Large intestine (tissue), 3 donors: Measurements from ENCODE around the gene CATSPERE. TPM values are rescaled to one million over a fixed set of nuclear protein-coding genes. Genes with fewer than 3 reads are reported as not detected.
"Not testable (repeated sequence)": the region's sequence is repeated elsewhere in the genome, so short reads cannot be mapped to it uniquely, and the experiment has no call there.

ENCODE experiments used
- DNase-seq, 2 donors: peaks; one replicate each; pipeline versions ENCODE4 v3.0.0 to v3.0.0-alpha.2; 2013
- H3K27ac ChIP-seq: one replicate; pipeline ENCODE4 v1.5.1; 2013; ENCODE audit warnings: low read length
- H3K27me3 ChIP-seq: 2 replicates; pipeline ENCODE4 v1.6.1; 2013; ENCODE audit warnings: low read length; ENCODE audit not compliant: control insufficient read depth, insufficient read depth
- H3K36me3 ChIP-seq: 2 replicates; pipeline ENCODE4 v1.6.1; 2013; ENCODE audit warnings: low read length; ENCODE audit not compliant: control insufficient read depth, insufficient read depth
- H3K4me1 ChIP-seq: one replicate; pipeline ENCODE4 v1.6.1; 2013; ENCODE audit warnings: low read length; ENCODE audit not compliant: control insufficient read depth, insufficient read depth
- H3K4me3 ChIP-seq: one replicate; pipeline ENCODE4 v1.5.1; 2013; ENCODE audit warnings: low read length
- H3K9me3 ChIP-seq: one replicate; pipeline ENCODE4 v1.6.1; 2013; ENCODE audit warnings: mild to moderate bottlenecking, low read depth, low read length, moderate library complexity; ENCODE audit not compliant: control insufficient read depth
- WGBS: methylation state at CpG from one replicate; pipeline ENCODE4 v1.1.5; 2013; ENCODE audit warnings: low lambda C conversion rate; ENCODE audit not compliant: insufficient coverage; 5-methylcytosine and 5-hydroxymethylcytosine counted together
- polyA plus RNA-seq: library from polyadenylated mRNA; unstranded; fragments of 120-200 nt; gene quantifications from one replicate; pipeline ENCODE4 v1.2.1, GENCODE V29; 2013

The CATSPERE gene
- polyA plus RNA-seq, 1 donor: 1.2 TPM

DNA sequence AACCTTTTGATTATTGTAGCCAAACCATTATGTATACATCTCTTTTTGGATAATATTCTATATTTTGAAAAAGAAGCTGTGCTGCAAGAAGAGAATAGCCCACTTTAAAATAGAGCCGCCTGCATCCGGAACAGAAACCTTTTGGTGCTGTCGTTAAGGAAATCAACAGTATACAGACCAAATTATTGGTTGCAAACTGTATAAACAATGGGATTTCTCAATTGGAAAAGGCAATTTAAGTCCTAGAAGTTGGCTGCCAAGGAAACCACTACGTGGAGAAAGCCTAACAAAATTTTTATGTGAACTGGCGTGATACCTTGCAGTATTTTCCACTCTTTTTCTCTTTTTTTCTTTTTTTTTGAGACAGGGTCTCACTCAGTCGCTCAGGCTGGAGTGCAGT is 217.6 kb downstream of the CATSPERE start:
- H3K9me3 ChIP-seq: no peaks in the 10 kb centered on the region
- DNase-seq: no peak
- H3K36me3 ChIP-seq: peaks cover 4% of the 10 kb centered on the region
- H3K27ac ChIP-seq: no peak overlapping the region
- 90% methylated on average over 4 of the region's 6 CpGs for WGBS
- no peaks in the 10 kb centered on the region for H3K27me3 ChIP-seq
- no peaks in the 10 kb centered on the region for H3K4me1 ChIP-seq
- H3K4me3 ChIP-seq: no peak overlapping the region

DNA sequence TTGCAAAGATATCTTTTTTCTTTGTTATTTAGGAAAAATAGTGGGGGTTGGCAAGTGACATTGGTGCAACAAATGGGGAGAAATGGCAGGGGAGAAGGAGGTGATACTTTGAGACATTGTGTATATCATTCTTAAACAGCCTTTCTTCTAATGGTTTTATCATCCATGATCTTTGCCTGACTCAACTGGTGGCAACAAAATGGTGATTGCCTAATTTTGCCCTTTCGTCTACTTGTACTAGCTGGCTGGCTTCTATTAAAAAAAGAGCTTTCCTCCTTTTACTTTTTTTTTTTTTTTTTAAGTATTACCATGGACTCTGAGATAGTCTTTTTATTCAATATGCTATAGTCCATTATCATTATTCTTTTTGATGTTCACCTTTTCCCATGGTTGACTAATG is 219.6 kb downstream of the CATSPERE start:
- DNase-seq: no peak
- 100% methylated on average over 1 of the region's 1 CpG for WGBS
- H3K27ac ChIP-seq: no peak overlapping the region
- H3K27me3 ChIP-seq: no peaks in the 10 kb centered on the region
- H3K4me1 ChIP-seq: no peaks in the 10 kb centered on the region
- H3K9me3 ChIP-seq: no peaks in the 10 kb centered on the region
- peaks cover 4% of the 10 kb centered on the region for H3K36me3 ChIP-seq
- no peak overlapping the region for H3K4me3 ChIP-seq

DNA sequence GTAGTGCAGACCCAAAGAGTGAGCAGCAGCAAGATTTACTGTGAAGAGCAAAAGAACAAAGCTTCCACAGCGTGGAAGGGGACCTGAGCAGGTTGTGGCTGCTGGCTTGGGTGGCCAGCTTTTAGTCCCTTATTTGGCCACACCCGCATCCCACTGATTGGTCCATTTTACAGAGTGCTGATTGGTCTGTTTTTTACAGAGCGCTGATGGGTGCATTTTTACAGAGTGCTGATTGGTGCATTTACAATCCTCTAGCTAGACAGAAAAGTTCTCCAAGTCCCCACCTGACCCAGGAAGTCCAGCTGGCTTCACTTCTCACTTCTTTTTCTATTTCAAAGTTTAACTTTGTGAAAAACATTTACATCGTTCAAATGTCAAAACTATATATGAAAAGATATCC is 221.0 kb downstream of the CATSPERE start:
- H3K4me3 ChIP-seq, H3K27me3 ChIP-seq, H3K9me3 ChIP-seq, H3K36me3 ChIP-seq, DNase-seq, H3K4me1 ChIP-seq, H3K27ac ChIP-seq: not testable (repeated sequence)
- 100% methylated on average over 1 of the region's 4 CpGs for WGBS

Other genes starting within 250 kb of the CATSPERE start
- 61.8 TPM for gene ADSS2, start 9.4 kb upstream of the CATSPERE start, polyA plus RNA-seq
- gene DESI2, start 191.9 kb downstream of the CATSPERE start, polyA plus RNA-seq: 28.3 TPM